Hepatocyte (in vitro differentiated cells): ENCODE data around the gene SH2D3C.

Experiments used
- CTCF ChIP-seq: fragments of 200-600 bp; sonication (generic); IDR thresholded peaks from 2 replicates; pipeline ENCODE4 v1.5.1; 2016; ENCODE audit warnings: antibody characterized with exemption, mild to moderate bottlenecking; ENCODE audit not compliant: poor library complexity
- EZH2 ChIP-seq: fragments of 200-600 bp; sonication (generic); IDR thresholded peaks from 2 replicates; pipeline ENCODE4 v1.6.1; 2016; ENCODE audit warnings: antibody characterized with exemption, mild to moderate bottlenecking, borderline replicate concordance
- EZH2phosphoT487 ChIP-seq: fragments of 200-600 bp; sonication (generic); IDR thresholded peaks from one replicate; pipeline ENCODE4 v1.6.1; 2018; ENCODE audit warnings: antibody characterized with exemption, mild to moderate bottlenecking, low read depth, moderate library complexity; ENCODE audit not compliant: unreplicated experiment, severe bottlenecking

- TF ChIP-seq CTCF (no peak), EZH2phosphoT487 (no peak), EZH2 (no peak)
These were observed 27.0 kb downstream of the SH2D3C start for GRCh38 chr9:127751269-127752054.
